NCI-H460 (cell line): Measurements from ENCODE around the gene RPN2. TPM values are rescaled to one million over a fixed set of nuclear protein-coding genes. Genes with fewer than 3 reads are reported as not detected.

Experiments
- DNase-seq: peaks from one replicate; pipeline ENCODE4 v3.0.0-alpha.2; 2016; ENCODE audit warnings: low read depth; ENCODE audit errors: extremely low read depth
- total RNA-seq: library from RNA; depleted of rRNA; stranded (reverse); fragments of >200 nt; shearing (Covaris generic); gene quantifications from 2 replicates; pipeline ENCODE4 v1.2.3, GENCODE V29; 2014

Gene RPN2
- total RNA-seq, 1 experiment from 2014 or later, result 474 TPM

DNA sequence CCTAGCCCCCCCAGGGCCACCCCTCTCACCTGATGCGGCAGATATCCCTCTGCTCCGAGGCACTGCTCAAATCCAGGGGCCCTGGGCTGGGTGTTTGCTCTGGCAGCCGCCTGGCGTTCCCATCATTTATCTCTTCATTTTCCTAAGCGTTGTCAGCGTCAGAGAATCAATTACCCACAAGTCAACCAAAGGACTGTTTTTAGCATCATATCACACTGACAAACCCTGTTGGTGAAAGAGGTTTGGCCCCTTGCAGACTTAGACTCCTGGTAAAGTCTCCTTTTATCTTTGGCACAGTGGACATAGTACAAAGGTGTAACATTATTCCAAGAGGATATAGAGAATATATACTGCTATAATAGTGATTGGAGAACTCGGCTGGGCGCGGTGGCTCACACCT, 82.6 kb downstream of the RPN2 start, which contains the start of gene GHRH:
GHRH (minus strand) TSS at position 101 of the 400 bp plus-strand sequence. CDS start 4,925 bp downstream, outside the sequence.
- DNase-seq, result no peak

DNA sequence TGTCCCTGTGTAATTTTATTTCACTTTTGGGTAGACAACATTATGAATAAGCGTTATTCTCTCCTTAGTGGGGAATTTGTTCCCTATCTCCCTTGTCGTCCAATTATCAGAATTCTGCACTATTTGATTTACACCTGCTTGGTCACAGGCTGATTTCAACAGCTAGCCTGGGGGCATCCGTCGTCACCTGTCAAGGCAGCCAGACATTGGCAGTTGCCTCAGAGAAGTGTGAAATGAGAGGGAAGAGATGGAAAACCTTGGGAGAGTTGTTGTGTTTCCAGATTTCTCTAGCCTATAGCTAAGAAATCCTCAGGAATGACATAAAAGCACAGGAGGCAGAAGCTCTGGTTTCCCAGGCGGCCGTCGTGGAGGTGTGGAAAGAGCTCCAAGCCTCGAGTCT, 83.4 kb downstream of the RPN2 start:
- DNase-seq, result no peak

DNA sequence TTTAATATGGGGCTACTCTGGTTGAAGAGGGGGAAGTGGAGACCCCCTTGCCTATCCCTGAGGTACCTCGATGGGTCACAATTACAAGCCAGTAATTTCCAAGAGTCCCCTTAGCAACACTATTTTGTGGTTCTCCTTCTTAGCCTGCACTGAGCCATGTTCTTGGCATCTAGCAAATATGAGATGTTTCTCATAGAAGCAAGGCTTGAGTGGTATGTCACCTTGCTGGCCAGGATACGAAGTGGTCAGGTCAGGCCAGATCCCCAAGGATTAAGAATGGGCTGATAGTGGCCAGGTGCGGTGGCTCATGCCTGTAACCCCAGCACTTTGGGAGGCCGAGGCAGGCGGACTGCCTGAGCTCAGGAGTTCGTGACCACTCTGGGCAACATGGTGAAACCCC, 84.6 kb downstream of the RPN2 start:
- no peak for DNase-seq

DNA sequence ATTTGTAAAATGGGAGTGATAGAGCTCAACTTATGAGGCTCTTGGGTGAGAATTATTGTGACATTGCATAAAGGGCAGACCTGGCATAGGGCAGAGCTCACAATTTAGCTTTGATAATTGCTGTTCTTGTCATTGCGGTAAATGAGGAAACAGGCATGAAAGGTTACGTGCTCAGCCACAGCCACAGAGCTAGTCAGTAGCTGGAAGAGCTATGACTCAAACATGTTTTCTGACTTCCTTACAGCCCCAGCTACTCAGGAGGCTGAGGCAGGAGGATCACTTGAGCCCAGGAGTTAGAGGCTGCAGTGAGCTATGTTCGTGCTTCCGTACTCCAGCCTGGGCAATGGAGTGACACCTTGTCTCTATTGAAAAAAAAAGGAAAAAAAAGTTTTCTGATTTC, 86.0 kb downstream of the RPN2 start:
- DNase-seq, result no peak

DNA sequence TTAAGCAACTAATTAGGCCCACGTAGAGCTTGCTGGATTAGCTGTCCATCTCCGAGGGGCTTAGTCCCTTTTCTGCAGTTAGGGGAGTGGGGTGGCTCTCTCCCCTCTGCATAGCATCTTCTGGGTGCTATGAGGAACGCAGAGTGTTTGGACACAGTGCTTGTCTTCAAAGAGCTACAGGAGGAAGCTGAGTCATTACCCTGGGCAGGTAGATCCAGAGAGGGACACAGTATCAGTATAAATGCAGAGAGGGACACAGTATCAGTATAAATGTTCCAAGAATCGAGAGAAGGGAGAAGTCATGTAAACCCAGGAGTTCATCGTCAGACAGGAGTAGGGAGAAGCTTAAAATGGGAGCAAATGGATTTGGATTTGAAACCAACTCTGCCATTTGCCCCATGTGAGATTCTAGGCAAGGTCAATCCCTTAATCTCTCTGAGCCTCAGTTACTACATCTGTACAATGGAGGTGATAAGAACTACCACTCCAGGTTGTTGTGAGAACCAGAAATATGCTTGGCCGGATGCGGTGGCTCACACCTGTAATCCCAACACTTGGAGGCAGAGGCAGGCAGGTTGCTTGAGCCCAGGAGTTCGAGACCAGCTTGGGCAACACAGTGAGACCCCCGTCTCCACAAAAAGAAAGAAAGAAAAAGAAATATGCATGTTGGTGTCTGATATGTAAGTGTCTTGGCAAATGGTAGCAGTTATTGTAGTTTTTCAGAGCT, 88.0 kb downstream of the RPN2 start:
- DNase-seq, result no peak

DNA sequence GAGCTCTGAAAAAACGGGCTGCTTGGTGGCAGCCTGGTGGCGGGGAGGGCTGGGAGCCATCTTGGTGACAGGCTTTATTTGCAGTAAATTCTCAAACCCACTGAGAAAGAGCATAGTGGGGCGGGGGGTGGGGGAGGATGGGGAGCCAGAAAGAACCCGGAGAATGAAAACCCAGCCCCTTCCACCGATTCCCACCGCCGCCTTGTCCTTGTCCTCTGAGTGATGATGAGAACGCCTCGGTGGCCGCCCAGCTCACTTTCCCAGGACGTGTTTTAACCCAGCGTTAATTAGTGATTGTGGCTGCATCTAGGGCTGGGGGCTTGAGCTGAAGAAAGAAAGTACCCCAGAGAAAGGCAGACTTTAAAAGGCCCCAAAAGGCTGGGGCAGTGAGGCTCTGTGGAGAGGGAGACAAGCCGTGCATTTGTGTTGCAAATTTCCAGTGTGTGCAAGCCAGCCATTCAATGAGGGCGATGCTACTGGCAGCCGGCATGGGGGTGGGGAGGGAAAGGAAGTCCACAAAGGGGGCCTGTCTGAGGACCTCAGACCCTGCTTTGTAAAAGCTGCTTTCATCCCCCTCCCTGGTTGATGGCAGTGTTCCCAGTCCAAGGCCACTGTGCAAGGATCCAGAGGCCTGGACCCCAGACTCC, 88.7 kb downstream of the RPN2 start:
- DNase-seq, result no peak

DNA sequence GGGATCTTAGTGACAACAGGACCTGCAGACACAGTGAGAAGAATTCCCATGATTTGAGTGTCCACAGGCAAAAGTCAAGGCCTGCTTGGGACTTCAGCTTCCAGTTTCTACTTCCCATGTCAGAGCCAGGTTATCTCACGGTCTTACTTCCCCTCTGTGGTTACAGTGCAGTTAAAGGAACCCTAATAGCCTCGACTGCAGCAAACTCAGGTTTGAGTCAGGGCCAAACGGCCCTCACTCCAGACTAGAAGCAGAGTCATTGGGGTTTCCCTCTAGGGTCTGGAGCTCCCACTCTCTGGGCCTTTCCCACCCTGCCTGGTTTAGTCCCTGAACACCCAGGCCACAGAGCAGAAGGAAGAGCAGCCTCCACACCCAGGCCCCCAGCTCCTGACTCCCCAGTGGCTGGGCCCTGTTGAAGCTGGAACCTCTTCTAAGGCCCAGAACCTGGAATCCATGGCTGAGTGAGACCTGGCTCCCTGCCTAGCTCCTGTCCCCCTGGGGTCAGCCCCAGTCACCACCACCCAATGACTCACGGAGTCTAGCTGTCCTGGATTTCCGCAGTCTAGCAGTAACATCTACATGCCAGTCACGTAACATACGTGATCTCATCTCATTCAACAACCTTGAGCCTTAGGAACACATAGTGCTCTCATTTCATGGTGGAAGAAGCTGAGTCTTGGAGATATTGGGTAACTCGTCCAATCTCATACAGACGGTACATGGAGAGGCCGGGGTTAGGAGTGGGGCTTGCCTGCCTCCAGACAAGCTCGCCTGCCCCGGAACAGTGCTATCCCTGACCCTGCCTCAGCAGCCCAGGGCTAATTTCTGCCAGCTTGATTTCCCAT, 91.7 kb downstream of the RPN2 start:
- DNase-seq, result no peak

DNA sequence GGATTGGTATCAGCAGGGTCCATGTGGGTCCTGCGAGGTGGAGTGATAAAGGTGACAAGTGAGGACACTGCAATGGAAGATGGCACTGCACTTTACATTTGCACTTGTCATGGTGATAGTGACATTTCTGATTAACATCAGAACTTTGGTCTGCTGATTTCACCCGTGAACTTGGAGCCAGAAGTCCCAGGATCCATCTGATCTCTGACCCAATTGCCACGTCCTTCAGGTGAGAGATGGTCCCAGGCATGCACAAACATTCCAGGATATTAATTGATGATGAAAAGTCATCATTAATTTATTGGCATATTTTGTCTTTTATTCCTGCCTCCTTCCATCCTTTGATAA, 92.3 kb downstream of the RPN2 start:
- DNase-seq, result no peak

DNA sequence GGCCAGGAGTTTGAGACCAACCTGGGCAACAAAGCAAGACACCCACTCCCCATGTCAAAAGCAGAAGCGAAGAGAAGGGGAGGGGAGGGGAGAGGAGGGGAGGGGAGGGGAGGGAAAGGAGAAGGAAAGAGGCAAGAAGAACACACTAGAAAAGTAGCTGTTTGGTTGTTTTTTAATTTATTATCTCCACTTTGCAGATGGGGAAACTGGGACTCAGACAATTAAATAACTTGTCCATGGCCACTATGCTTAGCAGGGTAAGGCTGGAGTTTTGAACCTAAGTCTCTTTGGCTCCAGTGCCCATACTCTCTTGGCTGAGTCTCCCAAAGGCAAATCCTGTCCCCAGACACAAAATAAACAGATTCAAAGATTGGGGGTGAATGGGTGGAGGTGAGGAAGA, 94.9 kb downstream of the RPN2 start:
- no peak for DNase-seq

DNA sequence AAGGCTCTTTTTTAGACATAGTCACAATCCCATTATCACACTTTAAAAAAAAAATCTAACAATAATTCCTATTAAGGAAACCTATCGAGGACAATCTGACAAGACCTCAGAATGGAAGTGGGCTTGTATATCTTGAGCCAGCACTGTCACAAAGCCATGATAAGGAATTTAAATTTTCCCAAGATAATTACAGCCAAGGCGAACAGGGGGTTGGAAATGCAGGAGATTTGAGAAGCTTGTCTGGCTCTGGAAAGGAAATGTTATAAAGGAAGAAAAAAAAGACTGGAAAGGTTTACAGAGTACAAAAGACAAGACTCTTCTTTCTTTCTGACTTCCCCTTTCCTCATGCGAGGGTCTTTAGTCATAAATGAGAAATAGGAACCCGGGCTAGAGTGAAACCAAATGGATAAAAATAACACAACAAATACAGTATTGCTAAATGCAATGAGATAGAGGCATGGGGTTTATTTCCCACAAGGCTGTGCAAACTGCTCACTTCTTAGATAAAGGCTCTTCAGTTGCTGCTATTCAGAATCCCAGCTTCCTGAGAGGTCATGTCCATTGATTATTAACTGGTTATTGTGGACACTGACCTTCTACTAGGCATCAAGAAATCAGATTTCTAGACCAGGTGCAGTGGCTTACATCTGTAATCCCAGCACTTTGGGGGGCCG, 95.9 kb downstream of the RPN2 start:
- no peak for DNase-seq

DNA sequence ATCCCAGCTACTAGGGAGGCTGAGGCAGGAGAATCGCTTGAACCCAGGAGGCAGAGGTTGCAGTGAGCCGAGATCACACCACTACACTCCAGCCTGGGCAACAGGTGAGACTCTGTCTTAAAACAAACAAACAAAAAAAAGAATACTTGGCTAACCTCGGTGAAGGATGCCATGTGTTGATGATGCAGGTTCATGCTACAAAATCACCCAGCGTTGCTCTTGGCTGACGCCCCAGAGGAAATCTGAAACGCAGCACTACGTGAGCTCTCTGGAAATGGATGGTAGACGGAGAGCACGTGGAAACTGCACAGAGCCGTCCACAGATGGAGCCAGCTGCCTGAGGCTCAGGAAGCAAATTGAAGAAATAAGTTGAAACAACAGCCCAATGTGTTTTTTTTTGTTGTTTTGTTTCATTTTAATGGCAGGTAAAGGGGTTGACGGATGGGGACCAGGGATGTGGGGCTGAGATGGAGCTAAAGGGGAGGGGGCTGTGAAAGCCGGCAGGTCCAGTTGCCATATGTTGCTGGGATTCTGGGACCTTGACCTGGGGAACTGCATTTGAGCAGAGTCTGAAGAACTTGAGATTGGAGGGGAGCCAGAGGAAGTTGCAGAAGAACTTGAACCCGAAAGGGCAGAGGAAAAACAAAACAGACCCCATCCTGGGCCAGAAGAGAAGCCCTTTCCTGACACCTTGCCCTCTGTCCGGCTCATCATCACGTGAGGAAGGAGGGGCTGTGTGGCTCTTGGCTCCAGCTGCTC, 97.5 kb downstream of the RPN2 start:
- DNase-seq, result no peak

DNA sequence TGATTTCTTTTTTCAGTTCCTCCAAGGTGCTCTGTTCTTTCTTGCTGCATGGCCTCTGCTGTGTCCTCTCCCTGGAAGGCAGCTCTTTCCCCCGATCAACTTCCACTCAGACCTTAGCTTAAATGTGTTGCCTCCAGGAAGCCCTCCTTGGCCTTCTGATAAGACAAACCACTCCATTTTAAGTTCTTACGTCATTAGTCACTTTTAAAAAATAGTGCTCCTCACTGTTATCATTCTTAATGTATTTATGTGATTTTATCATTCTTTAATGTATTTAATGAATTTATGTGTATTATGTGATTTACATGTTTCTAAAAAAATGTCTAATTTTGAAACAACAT, 98.1 kb downstream of the RPN2 start:
- DNase-seq, result no peak

DNA sequence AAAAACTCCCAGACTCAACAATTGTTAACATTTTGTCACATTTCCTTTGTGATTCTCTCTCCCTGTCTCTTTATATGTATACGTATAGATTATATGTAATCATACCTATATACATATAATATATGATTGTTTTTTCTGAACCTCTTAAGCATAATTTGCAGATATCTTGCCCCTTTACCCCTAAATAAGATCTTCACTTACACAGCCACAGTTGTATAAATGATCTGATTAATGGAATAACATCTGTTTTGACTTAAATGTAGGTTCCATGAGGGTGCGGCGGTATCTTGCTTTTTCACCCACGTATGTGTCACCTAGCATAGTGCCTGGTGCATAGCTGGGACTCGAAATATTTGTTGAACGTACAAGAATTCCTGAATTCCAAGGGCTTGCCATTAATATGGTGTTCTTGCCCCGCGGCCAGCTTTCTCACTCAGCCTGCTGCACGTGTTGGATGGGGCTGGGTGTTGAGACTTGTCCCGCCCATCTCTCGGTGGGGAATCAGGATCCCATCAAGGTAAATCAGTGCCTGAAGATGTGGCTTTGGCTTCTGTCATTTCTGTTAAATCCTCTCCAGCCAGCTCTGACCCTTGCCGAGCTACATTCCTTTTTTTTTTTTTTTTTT, 99.9 kb downstream of the RPN2 start:
- DNase-seq, result no peak

DNA sequence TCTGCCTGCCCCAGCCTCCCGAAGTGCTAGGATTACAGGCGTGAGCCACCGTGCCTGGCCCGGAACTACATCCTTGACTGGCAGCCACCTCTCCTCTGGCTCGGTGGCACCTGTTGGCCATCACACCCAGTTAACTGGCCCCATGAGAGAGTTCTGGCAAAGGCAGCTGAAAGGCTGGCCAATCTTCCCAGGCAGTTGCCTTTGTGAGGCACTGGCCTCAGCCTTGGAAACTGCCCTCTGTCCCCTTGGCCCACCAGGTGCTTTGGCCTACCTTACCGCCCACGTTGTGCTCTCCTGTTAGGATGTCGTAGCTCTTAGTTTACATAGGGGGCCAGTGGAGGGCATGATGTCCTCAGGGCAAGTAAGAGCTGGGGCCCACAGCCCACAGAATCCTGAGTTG, 100.7 kb downstream of the RPN2 start:
- DNase-seq, result no peak

DNA sequence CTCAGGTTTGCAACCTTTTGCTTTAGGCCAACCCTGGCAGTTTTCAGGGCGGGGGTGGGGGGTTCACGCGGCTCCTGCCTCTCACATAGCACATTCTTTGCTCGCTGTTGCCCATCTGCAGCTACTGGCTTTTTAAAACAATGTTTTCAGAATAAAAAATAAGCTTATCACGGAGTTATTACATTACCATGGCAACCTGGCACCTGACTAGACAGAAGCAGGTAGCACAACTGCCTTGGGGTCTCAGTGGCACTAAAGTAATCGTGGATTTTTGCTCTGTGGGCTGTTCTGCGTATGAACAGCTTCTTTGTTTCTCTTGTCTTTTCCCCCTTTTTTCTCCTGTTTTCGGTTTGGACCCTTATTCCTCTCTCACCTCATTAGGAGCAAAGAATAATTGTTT, 101.3 kb downstream of the RPN2 start:
- DNase-seq, result no peak

DNA sequence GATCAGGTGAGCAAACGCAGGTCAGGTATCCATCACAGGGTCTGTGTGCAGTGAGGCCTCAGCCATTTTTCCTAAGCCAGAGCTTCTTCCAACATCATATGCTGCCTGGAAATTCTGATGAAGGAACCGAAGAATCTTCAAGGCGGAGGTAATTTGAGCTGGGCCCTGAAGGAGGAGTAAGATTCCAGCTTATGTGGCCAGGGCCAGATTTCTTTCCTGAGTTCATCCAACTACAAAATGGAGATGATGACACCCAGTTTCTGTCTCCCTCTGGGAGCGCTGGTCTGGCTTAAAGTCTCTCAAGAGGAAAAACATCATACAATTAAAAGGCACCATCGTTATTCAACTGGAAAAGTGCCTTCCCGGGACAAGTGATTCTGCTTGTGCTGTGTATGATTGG, 103.4 kb downstream of the RPN2 start:
- DNase-seq, result peak; percentile 47

DNA sequence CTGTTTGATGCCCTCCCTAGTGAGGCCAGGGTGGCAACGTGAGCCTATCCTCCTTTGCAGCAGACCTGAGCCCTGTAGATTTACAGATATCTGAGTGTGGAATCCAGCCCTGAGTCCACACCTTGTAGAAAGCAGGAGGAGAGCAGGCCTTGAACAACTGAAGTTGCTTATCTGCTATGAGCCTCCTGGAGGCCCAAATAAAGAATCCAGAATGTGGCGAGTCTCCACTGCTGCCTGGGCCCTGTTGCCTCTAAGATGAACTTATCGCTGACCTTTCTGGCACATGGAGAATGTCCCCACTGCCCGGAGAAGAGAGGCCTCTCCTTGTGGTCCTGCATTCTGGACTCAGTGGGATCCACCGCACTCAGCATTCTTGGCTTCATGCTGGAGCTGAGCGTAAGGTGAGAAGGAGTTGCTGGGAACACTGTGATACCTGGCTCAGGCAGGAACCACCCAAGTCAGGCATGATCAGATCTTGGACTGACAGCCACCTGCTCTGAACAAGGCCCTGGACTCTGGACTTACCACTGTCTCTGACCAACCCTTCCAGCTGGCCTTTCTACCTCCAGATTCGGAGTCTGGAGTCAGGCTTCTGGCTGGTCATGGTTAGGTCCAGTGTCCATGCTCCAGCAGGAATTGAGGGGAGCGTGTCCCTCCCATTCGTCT, 104.5 kb downstream of the RPN2 start:
- DNase-seq, result no peak

DNA sequence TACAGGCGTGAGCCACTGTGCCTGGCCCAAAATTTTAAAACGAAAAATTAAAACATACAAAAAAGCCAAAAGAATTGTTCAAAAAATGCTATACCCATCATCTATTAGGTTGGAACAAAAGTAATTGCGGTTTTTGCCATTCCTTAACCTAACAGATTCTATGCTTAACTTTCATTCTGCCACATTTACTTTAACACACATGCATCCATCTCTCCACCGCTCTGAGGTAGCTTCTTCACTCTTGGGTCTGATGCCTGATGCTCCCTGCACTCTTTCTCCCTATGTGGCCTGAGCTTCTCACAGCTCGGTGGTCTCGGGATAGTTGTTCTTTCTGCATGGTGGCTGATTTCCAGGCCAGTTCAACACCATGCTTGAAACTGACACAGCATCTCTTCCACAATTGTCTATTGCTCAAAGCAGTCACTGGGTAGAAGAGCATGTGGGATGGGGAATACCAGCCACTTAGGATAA, 105.6 kb downstream of the RPN2 start:
- DNase-seq, result no peak

DNA sequence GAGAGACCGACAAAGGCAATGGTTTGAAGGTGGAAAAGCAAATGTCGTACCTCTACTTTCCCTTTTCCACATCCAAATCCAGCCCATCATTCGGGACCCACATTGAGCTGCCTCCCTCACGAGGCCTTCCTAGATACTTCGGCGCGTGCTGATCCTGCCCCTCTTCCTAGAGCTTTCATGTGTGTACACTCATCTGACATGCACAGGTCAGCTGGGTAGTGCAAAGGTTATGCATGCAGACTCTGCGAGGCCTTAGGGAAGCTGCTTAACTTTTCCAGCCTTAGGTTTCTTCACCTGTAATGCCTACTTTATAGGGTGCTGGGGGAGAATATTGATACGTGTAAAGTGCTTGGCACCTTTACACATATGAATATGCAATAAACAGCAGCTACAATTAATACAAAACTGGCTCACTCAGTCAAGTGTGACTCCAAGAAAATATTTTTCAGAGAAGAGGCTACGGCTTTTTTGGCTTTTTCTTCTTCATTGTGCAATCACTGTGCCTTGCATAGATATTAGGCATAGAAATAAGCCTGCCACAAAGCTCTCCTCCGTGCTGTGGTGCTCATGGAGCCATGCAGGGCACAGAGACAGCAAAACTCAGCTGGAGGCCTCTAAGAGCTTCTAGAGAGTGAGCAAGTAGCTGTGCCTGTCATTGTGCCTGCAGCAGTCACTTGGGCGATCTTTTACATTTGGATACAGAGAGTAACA, 106.7 kb downstream of the RPN2 start:
- DNase-seq, result no peak
